Measurements from ENCODE around the gene WDR20. TPM values are rescaled to one million over a fixed set of nuclear protein-coding genes. Genes with fewer than 3 reads are reported as not detected.
A peak's percentile ranks its signal among the peaks of the same experiment; 100 is the strongest.

The WDR20 gene
- total and polyA plus RNA-seq, 2 of the 4 experiments (the other 2 are of a cell fraction) = 20.3 to 27.4 TPM

DNA sequence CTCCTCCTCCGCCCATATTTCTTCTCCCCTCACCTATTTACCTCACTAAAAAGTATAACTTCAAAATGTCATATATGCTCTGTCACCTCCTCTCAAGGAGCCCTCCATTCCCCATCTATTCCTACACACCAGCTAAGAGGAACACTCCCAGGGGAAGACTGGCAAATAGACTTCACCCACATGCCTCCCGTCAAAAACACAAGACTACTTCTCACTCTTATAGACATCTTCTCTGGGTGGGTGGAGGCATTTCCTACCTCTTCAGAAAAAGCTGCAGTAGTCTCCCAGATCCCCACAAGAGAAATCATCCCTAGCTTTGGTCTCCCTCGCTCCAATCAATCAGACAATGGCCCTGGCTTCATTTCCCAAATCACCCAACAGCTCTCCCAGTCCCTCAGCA lies 99.1 kb downstream of the WDR20 start:
- Histone ChIP-seq H3K27ac (ENCODE audit: insufficient read depth, low read length) (no peak overlapping the region), H3K36me3 (ENCODE audit: control insufficient read depth, insufficient read depth, low read length) (no peaks in the 10 kb centered on the region), H3K4ac (ENCODE audit: low read depth, low read length) (0 out of 2 replicates have a peak overlapping the region, but pooled peaks have one; percentile 13), H3K14ac (replicated peaks; ENCODE audit: low read depth, low read length) (no peak overlapping the region), H3K56ac (ENCODE audit: extremely low read depth, insufficient read depth, low read length) (no peak overlapping the region), H4K91ac (ENCODE audit: insufficient read depth, low read depth, low read length) (no peak overlapping the region), H3K18ac (ENCODE audit: low read depth, low read length) (no peak overlapping the region; the same call in 1 of the 2 replicates), H2BK15ac (ENCODE audit: low read depth, low read length) (no peak overlapping the region), H2BK5ac (ENCODE audit: low read depth, low read length, poor library complexity, severe bottlenecking) (peak overlapping the region; percentile 44), H3K9me1 (ENCODE audit: insufficient read depth, low read length) (no peaks in the 10 kb centered on the region), H4K20me1 (ENCODE audit: insufficient read depth, low read length) (no peaks in the 10 kb centered on the region), H2AFZ (replicated peaks; ENCODE audit: low read length, poor library complexity) (no peak overlapping the region), H2BK120ac (ENCODE audit: low read depth, low read length) (peak overlapping the region; percentile 19; the same call in 1 of the 2 replicates), H3K27me3 (ENCODE audit: control insufficient read depth, insufficient read depth, low read length) (no peaks in the 10 kb centered on the region), H3K23ac (ENCODE audit: low read depth, low read length) (no peak overlapping the region), H3K79me1 (ENCODE audit: low read depth in 1 of 2, low read length in 2 of 2) (peaks cover 0 to 3% of the 10 kb centered on the region in 2 experiments; a peak in 1 of 4 replicates), H4K5ac (ENCODE audit: low read depth, low read length) (no peak overlapping the region; the same call in 1 of the 2 replicates), H2BK20ac (ENCODE audit: low read depth, low read length) (no peak overlapping the region), H3K4me2 (ENCODE audit: low read depth, low read length) (no peak overlapping the region; the same call in 1 of the 2 replicates), H3K4me3 (ENCODE audit: insufficient read depth, low read depth, low read length) (peak overlapping the region; percentile 0; the same call in 1 of the 2 replicates), H2AK5ac (ENCODE audit: low read depth, low read length) (no peak overlapping the region), H2AK9ac (replicated peaks; ENCODE audit: low read depth, low read length, poor library complexity) (no peak overlapping the region), H3K4me1 (ENCODE audit: control insufficient read depth, insufficient read depth, low read length) (peaks cover 4% of the 10 kb centered on the region), H4K8ac (ENCODE audit: low read depth in 2 of 2, low read length in 2 of 2) (0 out of 4 replicates have a peak overlapping the region, but pooled peaks of 1 of the 2 experiments have one; percentile 30), H3K9me3 (ENCODE audit: control insufficient read depth, insufficient read depth, low read length) (peaks cover 2% of the 10 kb centered on the region), H3K9ac (ENCODE audit: low read depth, low read length) (no peak overlapping the region)
- ChIA-PET CTCF (interaction anchor here (0.8 kb wide), 1 partner anchor 75 kb away, joined by 3 read pairs; no protein-coding TSS in a partner anchor), POLR2A (ENCODE audit: unreplicated experiment) (no interaction called here)
- in situ Hi-C loops (cut with MboI; ENCODE audit: low sequenced_read_pairs) = loop anchor here (5.0 kb wide), 1 partner anchor 74 kb away; no protein-coding TSS in a partner anchor
- DNase-seq = no peak
- no peak for ATAC-seq (ENCODE audit: low read depth)
- intact Hi-C loops (cut with micrococcal nuclease) = no loop called here
- dilution Hi-C loops (cut with HindIII; ENCODE audit: low sequenced_read_pairs, unreplicated experiment) = no loop called here
- no peak for TF ChIP-seq MXI1 (IDR thresholded peaks at IDR 0.05; ENCODE audit: borderline replicate concordance, low read depth, low read length)
- no peak for TF ChIP-seq MAZ (IDR thresholded peaks at IDR 0.05; ENCODE audit: borderline replicate concordance, low read depth, low read length)
- TF ChIP-seq POLR2A (IDR thresholded peaks at IDR 0.05; ENCODE audit: low read depth, low read length) = no peak
- BruUV-seq (replicated peaks) = no TSS peak
- 86% methylated on average over 2 of the region's 3 CpGs; no CpG with 5 or more reads in 1 of the 2 experiments for WGBS, 2 experiments (ENCODE audit: extremely low coverage in 2 of 2, insufficient read length in 1 of 2)
